IMR-90 (cell line): ENCODE data around the gene TNRC6A. TPM values are rescaled to one million over a fixed set of nuclear protein-coding genes. Genes with fewer than 3 reads are reported as not detected.

Experiments
- ATAC-seq: fragments of 200-7000 bp; cut with Tn5 transposase; 2 replicates; pipeline ENCODE4 v1.9.1; 2020; ENCODE audit warnings: low read depth, mild to moderate bottlenecking, moderate library complexity
- BruUV-seq: library from RNA; stranded (reverse); fragments of 400-500 nt; replicated peaks from 2 replicates; lab custom pipeline; 2021; lab: Mats Ljungman, UMichigan
- CTCF ChIA-PET: fragments of 300-600 bp; formaldehyde crosslinking; extraction: SDS; loops from one replicate; lab custom pipeline; 2021; ENCODE audit warnings: antibody characterized with exemption; lab: Yijun Ruan, JAX
- POLR2A ChIA-PET: fragments of 300-600 bp; sonication (Branson Sonifier 250); formaldehyde crosslinking; loops from one replicate; lab custom pipeline; 2022; ENCODE audit warnings: antibody characterized with exemption; ENCODE audit not compliant: unreplicated experiment; lab: Charles Lee
- DNase-seq: peaks from one replicate; pipeline ENCODE4 v3.0.0; 2013
- H2AFZ ChIP-seq: replicated peaks from 2 replicates; pipeline ENCODE3; 2013; ENCODE audit warnings: low read length, mild to moderate bottlenecking; ENCODE audit not compliant: poor library complexity
- H2AK5ac ChIP-seq: 2 replicates; pipeline ENCODE4 v1.6.1; 2013; ENCODE audit warnings: low read depth, low read length, inconsistent platforms
- H2AK9ac ChIP-seq: replicated peaks from 2 replicates; pipeline ENCODE3; 2013; ENCODE audit warnings: mild to moderate bottlenecking, low read depth, low read length, moderate library complexity; ENCODE audit not compliant: poor library complexity
- H2BK120ac ChIP-seq: 2 replicates; pipeline ENCODE4 v1.6.1; 2013; ENCODE audit warnings: low read depth, low read length, inconsistent platforms
- H2BK15ac ChIP-seq: 3 replicates; pipeline ENCODE4 v1.6.1; 2013; ENCODE audit warnings: low read depth, low read length, inconsistent platforms
- H2BK20ac ChIP-seq: 2 replicates; pipeline ENCODE4 v1.6.1; 2013; ENCODE audit warnings: low read depth, mild to moderate bottlenecking, inconsistent platforms, low read length, moderate library complexity
- H2BK5ac ChIP-seq: 2 replicates; pipeline ENCODE4 v1.6.1; 2013; ENCODE audit warnings: mild to moderate bottlenecking, low read depth, low read length, inconsistent platforms; ENCODE audit not compliant: poor library complexity, severe bottlenecking
- H3K14ac ChIP-seq: replicated peaks from 2 replicates; pipeline ENCODE4 v1.6.1; 2013; ENCODE audit warnings: low read depth, low read length, inconsistent platforms
- H3K18ac ChIP-seq: 2 replicates; pipeline ENCODE4 v1.6.1; 2013; ENCODE audit warnings: low read depth, low read length, control low read depth
- H3K23ac ChIP-seq: 2 replicates; pipeline ENCODE4 v1.6.1; 2013; ENCODE audit warnings: low read depth, low read length, inconsistent platforms
- H3K27ac ChIP-seq: 2 replicates; pipeline ENCODE4 v1.5.1; 2013; ENCODE audit warnings: mild to moderate bottlenecking, control low read depth, low read length; ENCODE audit not compliant: insufficient read depth
- H3K27me3 ChIP-seq: 2 replicates; pipeline ENCODE4 v1.6.1; 2013; ENCODE audit warnings: low read length; ENCODE audit not compliant: control insufficient read depth, insufficient read depth
- H3K36me3 ChIP-seq: 2 replicates; pipeline ENCODE4 v1.6.1; 2013; ENCODE audit warnings: low read length, mixed read lengths; ENCODE audit not compliant: control insufficient read depth, insufficient read depth
- H3K4ac ChIP-seq: 2 replicates; pipeline ENCODE4 v1.6.1; 2013; ENCODE audit warnings: low read depth, low read length, inconsistent platforms
- H3K4me1 ChIP-seq: 2 replicates; pipeline ENCODE4 v1.6.1; 2013; ENCODE audit warnings: low read length, mixed read lengths; ENCODE audit not compliant: control insufficient read depth, insufficient read depth
- H3K4me2 ChIP-seq: 2 replicates; pipeline ENCODE4 v1.6.1; 2013; ENCODE audit warnings: low read depth, mild to moderate bottlenecking, control low read depth, low read length, moderate library complexity
- H3K4me3 ChIP-seq: 2 replicates; pipeline ENCODE4 v1.5.1; 2013; ENCODE audit warnings: low read depth, mild to moderate bottlenecking, control low read depth, low read length, moderate library complexity; ENCODE audit not compliant: insufficient read depth
- H3K56ac ChIP-seq: 2 replicates; pipeline ENCODE4 v1.6.1; 2013; ENCODE audit warnings: low read length, inconsistent platforms; ENCODE audit not compliant: insufficient read depth; ENCODE audit errors: extremely low read depth
- H3K79me1 ChIP-seq, 2 experiments: 2 replicates each; pipeline ENCODE4 v1.6.1; 2013; ENCODE audit warnings: low read length in 2 of 2, inconsistent platforms in 1 of 2, low read depth in 1 of 2
- H3K9ac ChIP-seq: 2 replicates; pipeline ENCODE4 v1.6.1; 2013; ENCODE audit warnings: low read depth, low read length, control low read depth
- H3K9me1 ChIP-seq: 2 replicates; pipeline ENCODE4 v1.6.1; 2013; ENCODE audit warnings: low read length, inconsistent platforms; ENCODE audit not compliant: insufficient read depth
- H3K9me3 ChIP-seq: 2 replicates; pipeline ENCODE4 v1.6.1; 2013; ENCODE audit warnings: low read length; ENCODE audit not compliant: control insufficient read depth, insufficient read depth
- H4K20me1 ChIP-seq: 2 replicates; pipeline ENCODE4 v1.6.1; 2013; ENCODE audit warnings: low read length, inconsistent platforms; ENCODE audit not compliant: insufficient read depth
- H4K5ac ChIP-seq: 2 replicates; pipeline ENCODE4 v1.6.1; 2013; ENCODE audit warnings: mild to moderate bottlenecking, low read depth, low read length, control low read depth
- H4K8ac ChIP-seq, 2 experiments: 2 replicates each; pipeline ENCODE4 v1.6.1; 2013; ENCODE audit warnings: low read depth in 2 of 2, low read length in 2 of 2, control low read depth in 1 of 2, inconsistent platforms in 1 of 2
- H4K91ac ChIP-seq: 2 replicates; pipeline ENCODE4 v1.6.1; 2013; ENCODE audit warnings: low read depth, low read length, inconsistent platforms; ENCODE audit not compliant: insufficient read depth
- FOS ChIP-seq: fragments of 150-350 bp; IDR thresholded peaks from 2 replicates; pipeline ENCODE4 v1.6.1; 2016; ENCODE audit warnings: low read depth, low read length
- NFE2L2 ChIP-seq: fragments of 150-350 bp; IDR thresholded peaks from 2 replicates; pipeline ENCODE4 v1.6.1; 2016; ENCODE audit warnings: low read depth, mild to moderate bottlenecking, low read length
- RAD21 ChIP-seq: IDR thresholded peaks from 2 replicates; pipeline ENCODE4 v1.6.1; 2012; ENCODE audit warnings: low read length, improper control_type of control experiment
- SMC3 ChIP-seq: fragments of 150-350 bp; IDR thresholded peaks from 2 replicates; pipeline ENCODE4 v1.6.1; 2016; ENCODE audit warnings: low read depth, mild to moderate bottlenecking, antibody characterized with exemption, low read length, moderate library complexity
- USF2 ChIP-seq: fragments of 150-350 bp; IDR thresholded peaks from 2 replicates; pipeline ENCODE4 v1.6.1; 2017; ENCODE audit warnings: mild to moderate bottlenecking, antibody characterized with exemption, low read length, low read depth
- WGBS, 2 experiments: methylation state at CpG; one replicate each; pipeline versions ENCODE4 v1.1.5 to v1.1.7; 2013; ENCODE audit warnings: missing lambda C conversion rate in 2 of 2; ENCODE audit not compliant: insufficient read length in 1 of 2; ENCODE audit errors: extremely low coverage in 2 of 2; 5-methylcytosine and 5-hydroxymethylcytosine counted together
- dilution Hi-C: fragments of 300-500 bp; cut with HindIII; formaldehyde crosslinking; loops from one replicate; pipeline ENCODE4 v1.14.3; 2018; ENCODE audit warnings: low sequenced_read_pairs; ENCODE audit not compliant: unreplicated experiment
- in situ Hi-C: fragments of 300-500 bp; cut with MboI; formaldehyde crosslinking; loops from 3 replicates; pipeline ENCODE4 v1.14.3; 2019; ENCODE audit warnings: low sequenced_read_pairs, inconsistent platforms, mixed read lengths
- intact Hi-C: fragments of 100-400 bp; cut with micrococcal nuclease; formaldehyde crosslinking; loops from 2 replicates; pipeline ENCODE4 v1.10.0; 2022
- polyA plus RNA-seq, 3 experiments: library from polyadenylated mRNA; depleted of rRNA; stranded (reverse); fragments of >200 nt; gene quantifications; 2 replicates each; pipeline ENCODE4 v1.2.3, GENCODE V29; 2012; ENCODE audit warnings: low replicate concordance in 1 of 3
- total RNA-seq: library from RNA; depleted of rRNA; stranded (reverse); fragments of >200 nt; gene quantifications from 2 replicates; pipeline ENCODE4 v1.2.3, GENCODE V29; 2012

TNRC6A gene
- total and polyA plus RNA-seq, 2 of the 4 experiments (the other 2 are of a cell fraction) = 32.4 to 42.3 TPM

DNA sequence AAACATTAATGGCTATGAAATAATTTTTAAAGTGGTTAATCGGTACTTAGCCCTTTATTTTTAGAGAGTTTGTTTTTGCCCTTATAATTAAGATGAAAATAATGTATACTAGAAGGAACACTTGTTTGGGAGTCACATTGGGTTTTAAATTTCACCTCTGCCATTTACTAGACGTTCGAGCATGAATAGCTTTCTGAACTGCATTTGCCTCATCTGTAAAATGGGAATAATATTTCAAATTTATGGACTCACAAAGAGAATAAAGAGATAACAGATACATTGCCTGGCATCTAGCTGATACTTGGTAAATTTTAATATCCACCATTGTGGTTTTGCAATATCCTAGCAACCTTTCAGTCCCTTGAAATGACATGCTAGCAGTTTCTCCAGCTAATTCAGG is 36.6 kb downstream of the TNRC6A start:
- no peak for ATAC-seq
- H3K9me3 ChIP-seq = no peaks in the 10 kb centered on the region
- H3K79me1 ChIP-seq = peaks cover 26 to 51% of the 10 kb centered on the region in 2 experiments
- H2BK15ac ChIP-seq = no peak overlapping the region
- no peak overlapping the region for H4K91ac ChIP-seq
- no peaks in the 10 kb centered on the region for H3K27me3 ChIP-seq
- dilution Hi-C loops = no loop called here
- TF ChIP-seq USF2 (no peak), SMC3 (no peak), NFE2L2 (no peak), RAD21 (no peak), FOS (no peak)
- H3K27ac ChIP-seq = no peak overlapping the region
- H3K4me3 ChIP-seq = no peak overlapping the region
- H4K5ac ChIP-seq = no peak overlapping the region
- H3K56ac ChIP-seq = no peak overlapping the region
- H3K4ac ChIP-seq = no peak overlapping the region
- no peak overlapping the region for H3K18ac ChIP-seq
- no peak overlapping the region for H2BK20ac ChIP-seq
- no CpG with 5 or more reads among the region's 3 CpGs for WGBS, 2 experiments
- H3K9me1 ChIP-seq = peaks cover 5% of the 10 kb centered on the region; the same call in 1 of the 2 replicates
- no peak overlapping the region for H3K23ac ChIP-seq
- in situ Hi-C loops = no loop called here
- H2BK5ac ChIP-seq = no peak overlapping the region
- no peak overlapping the region for H2AK9ac ChIP-seq
- no TSS peak for BruUV-seq
- no peak overlapping the region for H2BK120ac ChIP-seq
- peaks cover 23% of the 10 kb centered on the region for H4K20me1 ChIP-seq
- H3K4me2 ChIP-seq = no peak overlapping the region
- ChIA-PET POLR2A (no interaction called here), CTCF (interaction anchor here (1.0 kb wide), 1 partner anchor 15 kb away, joined by 3 read pairs; no protein-coding TSS in a partner anchor)
- H3K14ac ChIP-seq = no peak overlapping the region
- H3K4me1 ChIP-seq = peaks cover 5% of the 10 kb centered on the region; the same call in 1 of the 2 replicates
- H4K8ac ChIP-seq = no peak overlapping the region
- no peak overlapping the region for H2AFZ ChIP-seq
- no peak overlapping the region for H2AK5ac ChIP-seq
- intact Hi-C loops = no loop called here
- peaks cover 10% of the 10 kb centered on the region for H3K36me3 ChIP-seq
- no peak for DNase-seq
- no peak overlapping the region for H3K9ac ChIP-seq
